ENCODE measurements around the gene PDE8A. TPM values are rescaled to one million over a fixed set of nuclear protein-coding genes. Genes with fewer than 3 reads are reported as not detected.

PDE8A gene
- total and polyA plus RNA-seq, 2 experiments from 2014 or later, result 5.6 to 7.5 TPM

DNA sequence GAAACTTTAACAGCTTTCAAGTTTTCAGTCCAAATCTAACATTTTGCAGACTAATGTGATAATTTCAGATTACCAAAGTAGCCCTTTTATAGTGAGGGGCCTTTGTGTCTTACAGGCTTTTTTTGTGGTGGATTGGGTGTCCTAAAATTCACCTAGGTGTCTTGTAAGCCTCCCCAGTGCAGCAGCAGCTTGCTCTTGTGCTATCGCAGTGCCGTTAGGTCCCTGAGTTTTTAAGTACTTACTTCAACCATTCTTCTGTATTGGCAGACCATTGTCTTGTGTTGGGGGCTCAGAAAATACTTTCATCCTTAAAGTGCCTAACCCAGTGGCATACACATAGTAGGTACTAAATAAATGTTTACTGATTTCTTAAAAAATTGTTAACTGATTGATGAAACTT, 2.1 kb downstream of the PDE8A start:
- H4K20me1 ChIP-seq (replicated peaks; ENCODE audit: insufficient read depth), result peaks cover 13% of the 10 kb centered on the region
- 0 out of 2 replicates have a peak, but pooled peaks cover 3% of the 10 kb centered on the region for H3F3A ChIP-seq (replicated peaks; ENCODE audit: low read depth)
- Mint-ChIP-seq H3K36me3 (ENCODE audit: low read depth) (no peaks in the 10 kb centered on the region; the same call in 2 of the 3 replicates), H3K27me3 (ENCODE audit: insufficient read depth, low read depth, poor library complexity) (peaks cover 36% of the 10 kb centered on the region), H3K4me3 (no peak overlapping the region), H3K9me3 (no peaks in the 10 kb centered on the region; the same call in 2 of the 3 replicates), H3K27ac (no peak overlapping the region), H3K4me1 (peaks cover 20% of the 10 kb centered on the region)
- peaks cover 51% of the 10 kb centered on the region for H3K27me3 ChIP-seq (ENCODE audit: insufficient read depth)
- H3K79me2 ChIP-seq (replicated peaks; ENCODE audit: insufficient read depth), result peaks cover 14% of the 10 kb centered on the region
- 0 out of 2 replicates have a peak, but pooled peaks cover 8% of the 10 kb centered on the region for H3K4me1 ChIP-seq (ENCODE audit: insufficient read depth)
- no peaks in the 10 kb centered on the region for H3K9me2 ChIP-seq (ENCODE audit: insufficient read depth)
- H3K4me3 ChIP-seq, result no peak overlapping the region
- H2AFZ ChIP-seq, result no peak overlapping the region
- DNase-seq (ENCODE audit: low spot score), result no peak
- no peaks in the 10 kb centered on the region for H3K36me3 ChIP-seq (ENCODE audit: insufficient read depth)
- TF ChIP-seq CREB1 (CRISPR knock-in tag; IDR thresholded peaks at IDR 0.05; ENCODE audit: low read depth), result no peak
- TF ChIP-seq, protein P1, sequence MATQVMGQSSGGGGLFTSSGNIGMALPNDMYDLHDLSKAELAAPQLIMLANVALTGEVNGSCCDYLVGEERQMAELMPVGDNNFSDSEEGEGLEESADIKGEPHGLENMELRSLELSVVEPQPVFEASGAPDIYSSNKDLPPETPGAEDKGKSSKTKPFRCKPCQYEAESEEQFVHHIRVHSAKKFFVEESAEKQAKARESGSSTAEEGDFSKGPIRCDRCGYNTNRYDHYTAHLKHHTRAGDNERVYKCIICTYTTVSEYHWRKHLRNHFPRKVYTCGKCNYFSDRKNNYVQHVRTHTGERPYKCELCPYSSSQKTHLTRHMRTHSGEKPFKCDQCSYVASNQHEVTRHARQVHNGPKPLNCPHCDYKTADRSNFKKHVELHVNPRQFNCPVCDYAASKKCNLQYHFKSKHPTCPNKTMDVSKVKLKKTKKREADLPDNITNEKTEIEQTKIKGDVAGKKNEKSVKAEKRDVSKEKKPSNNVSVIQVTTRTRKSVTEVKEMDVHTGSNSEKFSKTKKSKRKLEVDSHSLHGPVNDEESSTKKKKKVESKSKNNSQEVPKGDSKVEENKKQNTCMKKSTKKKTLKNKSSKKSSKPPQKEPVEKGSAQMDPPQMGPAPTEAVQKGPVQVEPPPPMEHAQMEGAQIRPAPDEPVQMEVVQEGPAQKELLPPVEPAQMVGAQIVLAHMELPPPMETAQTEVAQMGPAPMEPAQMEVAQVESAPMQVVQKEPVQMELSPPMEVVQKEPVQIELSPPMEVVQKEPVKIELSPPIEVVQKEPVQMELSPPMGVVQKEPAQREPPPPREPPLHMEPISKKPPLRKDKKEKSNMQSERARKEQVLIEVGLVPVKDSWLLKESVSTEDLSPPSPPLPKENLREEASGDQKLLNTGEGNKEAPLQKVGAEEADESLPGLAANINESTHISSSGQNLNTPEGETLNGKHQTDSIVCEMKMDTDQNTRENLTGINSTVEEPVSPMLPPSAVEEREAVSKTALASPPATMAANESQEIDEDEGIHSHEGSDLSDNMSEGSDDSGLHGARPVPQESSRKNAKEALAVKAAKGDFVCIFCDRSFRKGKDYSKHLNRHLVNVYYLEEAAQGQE (IDR thresholded peaks at IDR 0.05; ENCODE audit: unreplicated experiment), result no peak
- TF ChIP-seq POLR2AphosphoS5 (IDR thresholded peaks at IDR 0.05; ENCODE audit: low read depth), result no peak
- TF ChIP-seq, protein P2, sequence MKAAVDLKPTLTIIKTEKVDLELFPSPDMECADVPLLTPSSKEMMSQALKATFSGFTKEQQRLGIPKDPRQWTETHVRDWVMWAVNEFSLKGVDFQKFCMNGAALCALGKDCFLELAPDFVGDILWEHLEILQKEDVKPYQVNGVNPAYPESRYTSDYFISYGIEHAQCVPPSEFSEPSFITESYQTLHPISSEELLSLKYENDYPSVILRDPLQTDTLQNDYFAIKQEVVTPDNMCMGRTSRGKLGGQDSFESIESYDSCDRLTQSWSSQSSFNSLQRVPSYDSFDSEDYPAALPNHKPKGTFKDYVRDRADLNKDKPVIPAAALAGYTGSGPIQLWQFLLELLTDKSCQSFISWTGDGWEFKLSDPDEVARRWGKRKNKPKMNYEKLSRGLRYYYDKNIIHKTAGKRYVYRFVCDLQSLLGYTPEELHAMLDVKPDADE (IDR thresholded peaks at IDR 0.05), result no peak
- no peak for TF ChIP-seq EZH2 (IDR thresholded peaks at IDR 0.05; ENCODE audit: low read depth, unreplicated experiment)
- no peak for TF ChIP-seq ZNF114 (CRISPR knock-in tag; IDR thresholded peaks at IDR 0.05)
- no peak for TF ChIP-seq STAT1 (IDR thresholded peaks at IDR 0.05; ENCODE audit: unreplicated experiment)
- no peak for TF ChIP-seq NANOG (IDR thresholded peaks at IDR 0.05; ENCODE audit: borderline replicate concordance)
- TF ChIP-seq, protein P3, sequence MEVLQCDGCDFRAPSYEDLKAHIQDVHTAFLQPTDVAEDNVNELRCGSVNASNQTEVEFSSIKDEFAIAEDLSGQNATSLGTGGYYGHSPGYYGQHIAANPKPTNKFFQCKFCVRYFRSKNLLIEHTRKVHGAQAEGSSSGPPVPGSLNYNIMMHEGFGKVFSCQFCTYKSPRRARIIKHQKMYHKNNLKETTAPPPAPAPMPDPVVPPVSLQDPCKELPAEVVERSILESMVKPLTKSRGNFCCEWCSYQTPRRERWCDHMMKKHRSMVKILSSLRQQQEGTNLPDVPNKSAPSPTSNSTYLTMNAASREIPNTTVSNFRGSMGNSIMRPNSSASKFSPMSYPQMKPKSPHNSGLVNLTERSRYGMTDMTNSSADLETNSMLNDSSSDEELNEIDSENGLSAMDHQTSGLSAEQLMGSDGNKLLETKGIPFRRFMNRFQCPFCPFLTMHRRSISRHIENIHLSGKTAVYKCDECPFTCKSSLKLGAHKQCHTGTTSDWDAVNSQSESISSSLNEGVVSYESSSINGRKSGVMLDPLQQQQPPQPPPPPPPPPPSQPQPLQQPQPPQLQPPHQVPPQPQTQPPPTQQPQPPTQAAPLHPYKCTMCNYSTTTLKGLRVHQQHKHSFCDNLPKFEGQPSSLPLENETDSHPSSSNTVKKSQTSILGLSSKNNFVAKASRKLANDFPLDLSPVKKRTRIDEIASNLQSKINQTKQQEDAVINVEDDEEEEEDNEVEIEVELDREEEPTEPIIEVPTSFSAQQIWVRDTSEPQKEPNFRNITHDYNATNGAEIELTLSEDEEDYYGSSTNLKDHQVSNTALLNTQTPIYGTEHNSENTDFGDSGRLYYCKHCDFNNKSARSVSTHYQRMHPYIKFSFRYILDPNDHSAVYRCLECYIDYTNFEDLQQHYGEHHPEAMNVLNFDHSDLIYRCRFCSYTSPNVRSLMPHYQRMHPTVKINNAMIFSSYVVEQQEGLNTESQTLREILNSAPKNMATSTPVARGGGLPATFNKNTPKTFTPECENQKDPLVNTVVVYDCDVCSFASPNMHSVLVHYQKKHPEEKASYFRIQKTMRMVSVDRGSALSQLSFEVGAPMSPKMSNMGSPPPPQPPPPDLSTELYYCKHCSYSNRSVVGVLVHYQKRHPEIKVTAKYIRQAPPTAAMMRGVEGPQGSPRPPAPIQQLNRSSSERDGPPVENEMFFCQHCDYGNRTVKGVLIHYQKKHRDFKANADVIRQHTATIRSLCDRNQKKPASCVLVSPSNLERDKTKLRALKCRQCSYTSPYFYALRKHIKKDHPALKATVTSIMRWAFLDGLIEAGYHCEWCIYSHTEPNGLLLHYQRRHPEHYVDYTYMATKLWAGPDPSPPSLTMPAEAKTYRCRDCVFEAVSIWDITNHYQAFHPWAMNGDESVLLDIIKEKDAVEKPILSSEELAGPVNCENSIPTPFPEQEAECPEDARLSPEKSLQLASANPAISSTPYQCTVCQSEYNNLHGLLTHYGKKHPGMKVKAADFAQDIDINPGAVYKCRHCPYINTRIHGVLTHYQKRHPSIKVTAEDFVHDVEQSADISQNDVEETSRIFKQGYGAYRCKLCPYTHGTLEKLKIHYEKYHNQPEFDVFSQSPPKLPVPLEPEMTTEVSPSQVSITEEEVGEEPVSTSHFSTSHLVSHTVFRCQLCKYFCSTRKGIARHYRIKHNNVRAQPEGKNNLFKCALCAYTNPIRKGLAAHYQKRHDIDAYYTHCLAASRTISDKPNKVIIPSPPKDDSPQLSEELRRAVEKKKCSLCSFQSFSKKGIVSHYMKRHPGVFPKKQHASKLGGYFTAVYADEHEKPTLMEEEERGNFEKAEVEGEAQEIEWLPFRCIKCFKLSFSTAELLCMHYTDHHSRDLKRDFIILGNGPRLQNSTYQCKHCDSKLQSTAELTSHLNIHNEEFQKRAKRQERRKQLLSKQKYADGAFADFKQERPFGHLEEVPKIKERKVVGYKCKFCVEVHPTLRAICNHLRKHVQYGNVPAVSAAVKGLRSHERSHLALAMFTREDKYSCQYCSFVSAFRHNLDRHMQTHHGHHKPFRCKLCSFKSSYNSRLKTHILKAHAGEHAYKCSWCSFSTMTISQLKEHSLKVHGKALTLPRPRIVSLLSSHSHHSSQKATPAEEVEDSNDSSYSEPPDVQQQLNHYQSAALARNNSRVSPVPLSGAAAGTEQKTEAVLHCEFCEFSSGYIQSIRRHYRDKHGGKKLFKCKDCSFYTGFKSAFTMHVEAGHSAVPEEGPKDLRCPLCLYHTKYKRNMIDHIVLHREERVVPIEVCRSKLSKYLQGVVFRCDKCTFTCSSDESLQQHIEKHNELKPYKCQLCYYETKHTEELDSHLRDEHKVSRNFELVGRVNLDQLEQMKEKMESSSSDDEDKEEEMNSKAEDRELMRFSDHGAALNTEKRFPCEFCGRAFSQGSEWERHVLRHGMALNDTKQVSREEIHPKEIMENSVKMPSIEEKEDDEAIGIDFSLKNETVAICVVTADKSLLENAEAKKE (CRISPR knock-in tag; IDR thresholded peaks at IDR 0.05), result no peak
- no peak overlapping the region for H3K27ac ChIP-seq (ENCODE audit: low read depth)
- no peak for ATAC-seq
- H3K4me2 ChIP-seq, result no peak overlapping the region
